HepG2 (cell line): ENCODE results near the gene BCAS3. TPM values are rescaled to one million over a fixed set of nuclear protein-coding genes. Genes with fewer than 3 reads are reported as not detected.

Experiments
- FOXO1 ChIP-seq: sonication (generic); formaldehyde crosslinking; IDR thresholded peaks from 2 replicates; pipeline ENCODE4 v1.4.0; 2020; ENCODE audit warnings: missing genetic modification reagents
- HES4 ChIP-seq: sonication (generic); formaldehyde crosslinking; IDR thresholded peaks from 2 replicates; pipeline ENCODE4 v1.9.0; 2021; ENCODE audit warnings: mild to moderate bottlenecking, missing genetic modification reagents, borderline replicate concordance
- NFATC3 ChIP-seq: sonication (generic); formaldehyde crosslinking; IDR thresholded peaks from 2 replicates; pipeline ENCODE4 v1.5.1; 2020; ENCODE audit warnings: mild to moderate bottlenecking, missing genetic modification reagents
- NR1H2 ChIP-seq: sonication (generic); formaldehyde crosslinking; IDR thresholded peaks from 2 replicates; pipeline ENCODE4 v1.8.1; 2022; ENCODE audit warnings: low read depth, missing genetic modification reagents, borderline replicate concordance
- POLR2A ChIP-seq, 2 experiments: IDR thresholded peaks; 2 replicates each; pipeline ENCODE4 v1.6.1; 2011; ENCODE audit warnings: low read depth in 2 of 2, low read length in 2 of 2, mild to moderate bottlenecking in 1 of 2, moderate library complexity in 1 of 2; ENCODE audit not compliant: insufficient read depth in 1 of 2
- RELA ChIP-seq: sonication (generic); formaldehyde crosslinking; IDR thresholded peaks from 2 replicates; pipeline ENCODE4 v1.4.0; 2020; ENCODE audit warnings: missing genetic modification reagents
- SMYD3 ChIP-seq: sonication (generic); formaldehyde crosslinking; IDR thresholded peaks from 2 replicates; pipeline ENCODE4 v1.8.1; 2023; ENCODE audit warnings: mild to moderate bottlenecking, missing genetic modification reagents
- TARDBP ChIP-seq: sonication (generic); formaldehyde crosslinking; IDR thresholded peaks from 2 replicates; pipeline ENCODE4 v1.8.0; 2022; ENCODE audit warnings: mild to moderate bottlenecking, missing genetic modification reagents
- TEAD3 ChIP-seq: optimal IDR thresholded peaks from 2 replicates; pipeline ENCODE3; 2016; ENCODE audit warnings: borderline replicate concordance
- YEATS4 ChIP-seq: sonication (generic); formaldehyde crosslinking; IDR thresholded peaks from 2 replicates; pipeline ENCODE4 v1.4.0; 2020; ENCODE audit warnings: missing genetic modification reagents, borderline replicate concordance
- ZBTB42 ChIP-seq: sonication (generic); formaldehyde crosslinking; IDR thresholded peaks from 2 replicates; pipeline ENCODE4 v1.5.0; 2020; ENCODE audit warnings: mild to moderate bottlenecking, missing genetic modification reagents
- ZFP90 ChIP-seq: sonication (generic); formaldehyde crosslinking; IDR thresholded peaks from 2 replicates; pipeline ENCODE4 v1.8.0; 2022; ENCODE audit warnings: missing genetic modification reagents, mild to moderate bottlenecking, inconsistent platforms, borderline replicate concordance
- ZNF44 ChIP-seq: sonication (generic); formaldehyde crosslinking; IDR thresholded peaks from 2 replicates; pipeline ENCODE4 v1.5.1; 2020; ENCODE audit warnings: mild to moderate bottlenecking, missing genetic modification reagents
- ZNF441 ChIP-seq: sonication (generic); formaldehyde crosslinking; IDR thresholded peaks from 2 replicates; pipeline ENCODE4 v1.7.0; 2021; ENCODE audit warnings: missing genetic modification reagents, borderline replicate concordance
- ZNF446 ChIP-seq: sonication (generic); formaldehyde crosslinking; IDR thresholded peaks from 2 replicates; pipeline ENCODE4 v1.5.0; 2020; ENCODE audit warnings: mild to moderate bottlenecking, missing genetic modification reagents
- ZNF564 ChIP-seq: sonication (generic); formaldehyde crosslinking; IDR thresholded peaks from 2 replicates; pipeline ENCODE4 v1.8.1; 2023; ENCODE audit warnings: mild to moderate bottlenecking, missing genetic modification reagents
- ZNF850 ChIP-seq: sonication (generic); formaldehyde crosslinking; conservative IDR thresholded peaks from 2 replicates; pipeline ENCODE4 v1.9.0; 2021; ENCODE audit warnings: mild to moderate bottlenecking, missing genetic modification reagents
- polyA plus RNA-seq, 8 experiments: library from polyadenylated mRNA; depleted of rRNA in 3 of 8; stranded (reverse) in 7 of 8; unstranded in 1 of 8; fragments of >200 nt; fragmentation: Illumina TruSeq in 4 of 8; extraction: Trizol in 4 of 8; gene quantifications; 2 replicates each; pipeline versions ENCODE4 v1.2.1 to v1.2.3, GENCODE V29; 2011 to 2016; ENCODE audit warnings: low read depth in 4 of 8, missing spikeins in 1 of 8, mixed read lengths in 1 of 8; ENCODE audit not compliant: insufficient read depth in 1 of 8
- total RNA-seq, 5 experiments: library from RNA; depleted of rRNA; stranded (reverse); fragments of >200 nt; fragmentation: Illumina TruSeq; extraction: Trizol; gene quantifications; 2 replicates each; pipeline ENCODE4 v1.2.3, GENCODE V29; 2016; ENCODE audit warnings: low read depth in 1 of 5
- TF ChIP-seq, protein P1 (sequence below): sonication (generic); formaldehyde crosslinking; IDR thresholded peaks from 2 replicates; pipeline ENCODE4 v1.8.0; 2022; ENCODE audit warnings: missing genetic modification reagents, mild to moderate bottlenecking, moderate library complexity, borderline replicate concordance
- TF ChIP-seq, protein P2 (sequence below): sonication (generic); formaldehyde crosslinking; IDR thresholded peaks from 2 replicates; pipeline ENCODE4 v1.5.0; 2020; ENCODE audit warnings: missing genetic modification reagents, mild to moderate bottlenecking, borderline replicate concordance
- TF ChIP-seq, protein P3 (sequence below): sonication (generic); formaldehyde crosslinking; IDR thresholded peaks from 2 replicates; pipeline ENCODE4 v1.8.0; 2023; ENCODE audit warnings: mild to moderate bottlenecking, missing genetic modification reagents
- TF ChIP-seq, protein P4 (sequence below): sonication (generic); formaldehyde crosslinking; IDR thresholded peaks from 2 replicates; pipeline ENCODE4 v1.8.0; 2022; ENCODE audit warnings: mild to moderate bottlenecking, missing genetic modification reagents, borderline replicate concordance

The BCAS3 gene
- total and polyA plus RNA-seq, 2 of the 13 experiments (the other 11 are each of a cell fraction or from before 2014, with no cell fraction given): 10.7 to 11.2 TPM

DNA sequence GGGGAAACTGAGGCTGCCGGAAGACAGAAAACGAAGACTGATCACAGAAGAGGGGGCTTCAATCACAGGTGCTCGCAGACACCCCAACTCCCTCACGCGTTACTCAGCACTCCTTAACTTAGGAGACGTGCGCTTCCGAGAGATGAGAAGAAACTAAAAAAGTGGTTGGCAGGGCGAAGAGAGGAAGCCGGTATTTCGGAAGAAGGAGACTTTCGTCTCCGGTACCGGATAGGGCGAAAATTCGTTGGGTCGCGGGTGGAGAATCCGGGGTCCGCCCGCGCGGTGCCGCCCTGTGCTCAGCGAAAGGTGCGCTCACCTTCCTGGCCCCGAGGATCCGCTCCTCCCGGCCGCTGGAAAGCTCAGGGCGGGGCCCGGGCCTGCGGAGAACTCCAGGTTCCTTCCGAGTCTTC lies 721.1 kb downstream of the BCAS3 start (continued):
- TF ChIP-seq, protein P1, sequence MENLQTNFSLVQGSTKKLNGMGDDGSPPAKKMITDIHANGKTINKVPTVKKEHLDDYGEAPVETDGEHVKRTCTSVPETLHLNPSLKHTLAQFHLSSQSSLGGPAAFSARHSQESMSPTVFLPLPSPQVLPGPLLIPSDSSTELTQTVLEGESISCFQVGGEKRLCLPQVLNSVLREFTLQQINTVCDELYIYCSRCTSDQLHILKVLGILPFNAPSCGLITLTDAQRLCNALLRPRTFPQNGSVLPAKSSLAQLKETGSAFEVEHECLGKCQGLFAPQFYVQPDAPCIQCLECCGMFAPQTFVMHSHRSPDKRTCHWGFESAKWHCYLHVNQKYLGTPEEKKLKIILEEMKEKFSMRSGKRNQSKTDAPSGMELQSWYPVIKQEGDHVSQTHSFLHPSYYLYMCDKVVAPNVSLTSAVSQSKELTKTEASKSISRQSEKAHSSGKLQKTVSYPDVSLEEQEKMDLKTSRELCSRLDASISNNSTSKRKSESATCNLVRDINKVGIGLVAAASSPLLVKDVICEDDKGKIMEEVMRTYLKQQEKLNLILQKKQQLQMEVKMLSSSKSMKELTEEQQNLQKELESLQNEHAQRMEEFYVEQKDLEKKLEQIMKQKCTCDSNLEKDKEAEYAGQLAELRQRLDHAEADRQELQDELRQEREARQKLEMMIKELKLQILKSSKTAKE (CRISPR knock-in tag): no peak
- TF ChIP-seq TARDBP (CRISPR knock-in tag) (0 out of 2 replicates have a peak, but pooled peaks have one; percentile 6), RELA (CRISPR knock-in tag) (no peak), FOXO1 (no peak), ZFP90 (CRISPR knock-in tag) (0 out of 2 replicates have a peak, but pooled peaks have one; percentile 11), ZBTB42 (CRISPR knock-in tag) (0 out of 2 replicates have a peak, but pooled peaks have one; percentile 15), POLR2A (IDR thresholded peaks at IDR 0.05; ENCODE audit: insufficient read depth in 1 of 2, low read depth in 2 of 2, low read length in 2 of 2) (peak in 1 of 2 experiments; percentile 29; a peak in 1 of 4 replicates), ZNF850 (CRISPR knock-in tag) (no peak), ZNF44 (CRISPR knock-in tag) (0 out of 2 replicates have a peak, but pooled peaks have one; percentile 18), TEAD3 (CRISPR knock-in tag) (no peak), SMYD3 (CRISPR knock-in tag) (0 out of 2 replicates have a peak, but pooled peaks have one; percentile 39), ZNF441 (CRISPR knock-in tag) (no peak; the same call in 1 of the 2 replicates), ZNF446 (CRISPR knock-in tag) (no peak), NR1H2 (0 out of 2 replicates have a peak, but pooled peaks have one; percentile 35), NFATC3 (CRISPR knock-in tag) (0 out of 2 replicates have a peak, but pooled peaks have one; percentile 23), YEATS4 (no peak; the same call in 1 of the 2 replicates), HES4 (CRISPR knock-in tag) (no peak), ZNF564 (CRISPR knock-in tag) (0 out of 2 replicates have a peak, but pooled peaks have one; percentile 8)
- TF ChIP-seq, protein P2, sequence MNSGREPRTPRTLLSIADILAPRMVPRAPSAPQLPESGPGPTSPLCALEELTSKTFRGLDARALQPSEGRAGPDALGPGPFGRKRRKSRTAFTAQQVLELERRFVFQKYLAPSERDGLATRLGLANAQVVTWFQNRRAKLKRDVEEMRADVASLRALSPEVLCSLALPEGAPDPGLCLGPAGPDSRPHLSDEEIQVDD (CRISPR knock-in tag): peak; percentile 13; the same call in 1 of the 2 replicates
- TF ChIP-seq, protein P3, sequence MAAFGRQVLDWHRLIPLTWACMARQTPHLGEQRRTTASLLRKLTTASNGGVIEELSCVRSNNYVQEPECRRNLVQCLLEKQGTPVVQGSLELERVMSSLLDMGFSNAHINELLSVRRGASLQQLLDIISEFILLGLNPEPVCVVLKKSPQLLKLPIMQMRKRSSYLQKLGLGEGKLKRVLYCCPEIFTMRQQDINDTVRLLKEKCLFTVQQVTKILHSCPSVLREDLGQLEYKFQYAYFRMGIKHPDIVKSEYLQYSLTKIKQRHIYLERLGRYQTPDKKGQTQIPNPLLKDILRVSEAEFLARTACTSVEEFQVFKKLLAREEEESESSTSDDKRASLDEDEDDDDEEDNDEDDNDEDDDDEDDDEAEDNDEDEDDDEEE (CRISPR knock-in tag): peak; percentile 25; the same call in 1 of the 2 replicates
- TF ChIP-seq, protein P4, sequence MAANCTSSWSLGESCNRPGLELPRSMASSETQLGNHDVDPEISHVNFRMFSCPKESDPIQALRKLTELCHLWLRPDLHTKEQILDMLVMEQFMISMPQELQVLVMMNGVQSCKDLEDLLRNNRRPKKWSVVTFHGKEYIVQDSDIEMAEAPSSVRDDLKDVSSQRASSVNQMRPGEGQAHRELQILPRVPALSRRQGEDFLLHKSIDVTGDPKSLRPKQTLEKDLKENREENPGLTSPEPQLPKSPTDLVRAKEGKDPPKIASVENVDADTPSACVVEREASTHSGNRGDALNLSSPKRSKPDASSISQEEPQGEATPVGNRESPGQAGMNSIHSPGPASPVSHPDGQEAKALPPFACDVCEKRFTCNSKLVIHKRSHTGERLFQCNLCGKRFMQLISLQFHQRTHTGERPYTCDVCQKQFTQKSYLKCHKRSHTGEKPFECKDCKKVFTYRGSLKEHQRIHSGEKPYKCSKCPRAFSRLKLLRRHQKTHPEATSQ (CRISPR knock-in tag): 0 out of 2 replicates have a peak, but pooled peaks have one; percentile 44
